Cortex of kidney (tissue), 1 donor: ENCODE measurements around the gene ZNF337.
"Not testable (repeated sequence)": the region's sequence is repeated elsewhere in the genome, so short reads cannot be mapped to it uniquely, and the experiment has no call there.

Experiments
- DNase-seq: peaks from one replicate; lab custom pipeline; 2025; lab: John Stamatoyannopoulos, UW

Gene ZNF337

GRCh38 chr20:25696371-25697131 lies at the start of gene ZNF337:
ZNF337 (minus strand) TSS chr20:25696853; CDS start chr20:25686417, 10,436 bp downstream.
- DNase-seq = peak; percentile 90

GRCh38 chr20:25745738-25746137 lies 49.1 kb upstream of the ZNF337 start:
- DNase-seq = no peak

- no peak for DNase-seq
These were observed 48.4 kb upstream of the ZNF337 start for GRCh38 chr20:25745100-25745499.

GRCh38 chr20:25744261-25744660 lies 47.6 kb upstream of the ZNF337 start:
- DNase-seq = no peak

- no peak for DNase-seq
These were observed 44.4 kb upstream of the ZNF337 start for GRCh38 chr20:25741088-25741487.

- DNase-seq = no peak
These were observed 43.1 kb upstream of the ZNF337 start for GRCh38 chr20:25739615-25740320.

- DNase-seq = no peak
These were observed 41.5 kb upstream of the ZNF337 start for GRCh38 chr20:25738198-25738597.

- DNase-seq = no peak
These were observed 37.2 kb upstream of the ZNF337 start for GRCh38 chr20:25733903-25734302.

GRCh38 chr20:25730862-25731261 lies 34.2 kb upstream of the ZNF337 start:
- no peak for DNase-seq

- DNase-seq = no peak
These were observed 29.7 kb upstream of the ZNF337 start for GRCh38 chr20:25726357-25726756.

GRCh38 chr20:25725639-25726038 lies 29.0 kb upstream of the ZNF337 start:
- DNase-seq = no peak

GRCh38 chr20:25723975-25724374 lies 27.3 kb upstream of the ZNF337 start:
- no peak for DNase-seq

GRCh38 chr20:25720285-25720684 lies 23.6 kb upstream of the ZNF337 start:
- no peak for DNase-seq

- DNase-seq = not testable (repeated sequence)
These were observed 22.5 kb upstream of the ZNF337 start for GRCh38 chr20:25718896-25719809.

GRCh38 chr20:25707695-25708094 lies 11.0 kb upstream of the ZNF337 start:
- no peak for DNase-seq

- no peak for DNase-seq
These were observed 10.1 kb upstream of the ZNF337 start for GRCh38 chr20:25706793-25707192.

GRCh38 chr20:25705830-25706351 lies 9.2 kb upstream of the ZNF337 start:
- DNase-seq = no peak

GRCh38 chr20:25704303-25704702 lies 7.7 kb upstream of the ZNF337 start:
- DNase-seq = not testable (repeated sequence)

- not testable (repeated sequence) for DNase-seq
These were observed 4.2 kb upstream of the ZNF337 start for GRCh38 chr20:25700835-25701234.

- no peak for DNase-seq
These were observed 3.3 kb upstream of the ZNF337 start for GRCh38 chr20:25699914-25700313.

- no peak for DNase-seq
These were observed 436 bp upstream of the ZNF337 start for GRCh38 chr20:25697132-25697446.
